ENCODE results near the gene SLC39A10.
"Not testable (repeated sequence)": the region's sequence is repeated elsewhere in the genome, so short reads cannot be mapped to it uniquely, and the experiment has no call there.

The SLC39A10 gene

GRCh38 chr2:195674491-195675221 lies 17.6 kb downstream of the SLC39A10 start:
- DNase-seq, result no peak

DNA sequence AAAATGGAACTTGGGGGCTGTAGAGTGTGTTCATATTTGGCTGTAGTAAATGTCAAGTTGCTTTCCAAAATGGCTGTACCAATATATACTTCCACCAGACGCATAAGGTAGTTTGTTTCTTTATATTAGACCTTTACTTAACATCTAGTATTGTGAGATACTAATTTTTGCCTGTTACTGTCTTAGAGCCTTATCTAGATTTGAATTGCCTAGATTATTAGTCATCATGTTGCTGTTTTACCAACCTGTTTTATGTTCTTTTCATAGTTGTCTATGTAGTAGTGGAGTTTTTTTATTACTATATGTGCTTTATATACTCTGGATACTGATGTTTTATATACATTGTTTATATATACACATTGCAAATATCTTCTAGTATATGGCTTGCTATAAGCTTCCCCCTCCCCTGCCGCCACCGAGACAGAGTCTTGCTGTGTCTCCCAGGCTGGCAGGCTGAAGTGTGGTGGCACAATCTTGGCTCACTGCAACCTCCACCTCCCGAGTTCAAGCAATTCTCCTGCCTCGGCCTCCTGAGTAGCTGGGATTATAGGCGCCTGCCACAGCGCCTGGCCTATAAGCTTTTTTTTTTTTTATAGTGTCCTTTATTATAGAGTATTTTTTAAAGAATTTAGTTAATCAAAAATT lies 18.9 kb downstream of the SLC39A10 start:
- no peak for DNase-seq

GRCh38 chr2:195677290-195677689 lies 20.3 kb downstream of the SLC39A10 start:
- DNase-seq, result no peak

- no peak for DNase-seq
Observed at GRCh38 chr2:195677884-195678283, 20.9 kb downstream of the SLC39A10 start.

DNA sequence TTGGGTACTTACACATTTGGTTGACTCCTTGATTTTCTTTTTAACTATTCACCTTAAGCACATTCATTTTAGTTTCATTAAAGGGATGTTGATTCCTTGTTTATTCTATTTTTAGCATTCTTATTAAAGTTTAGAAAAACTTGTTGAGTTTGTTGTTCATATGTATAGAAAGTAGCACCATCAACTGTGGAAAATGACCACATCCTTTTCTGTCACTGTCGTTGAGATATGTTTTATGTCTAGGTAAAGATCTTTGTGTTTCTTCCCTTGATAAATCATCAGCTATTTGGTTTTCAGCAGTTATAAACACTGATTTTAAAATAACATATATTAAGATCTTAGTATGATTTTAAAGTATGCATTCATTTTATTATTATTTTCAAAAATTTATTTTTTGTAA lies 25.1 kb downstream of the SLC39A10 start:
- no peak for DNase-seq

- DNase-seq, result no peak
Observed at GRCh38 chr2:195683174-195683573, 26.1 kb downstream of the SLC39A10 start.

DNA sequence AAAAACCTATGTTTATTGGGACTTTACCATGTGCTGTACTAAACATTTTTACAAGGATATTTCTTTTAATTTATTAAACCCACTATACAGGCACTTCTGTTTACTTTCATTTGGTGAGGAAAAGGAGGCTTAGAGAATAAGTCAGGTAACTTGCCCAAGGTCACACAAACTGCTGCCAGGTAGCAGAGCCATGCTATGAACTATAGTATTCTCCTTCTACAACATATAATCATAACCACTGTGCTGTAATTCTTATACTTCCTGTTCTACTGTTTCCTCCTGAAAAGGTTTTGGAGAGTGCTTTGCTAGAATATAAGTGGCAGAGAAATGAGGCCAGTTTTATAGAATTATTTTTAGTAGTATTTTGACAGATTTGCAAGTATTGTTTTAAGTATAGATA lies 29.5 kb downstream of the SLC39A10 start:
- no peak for DNase-seq

DNA sequence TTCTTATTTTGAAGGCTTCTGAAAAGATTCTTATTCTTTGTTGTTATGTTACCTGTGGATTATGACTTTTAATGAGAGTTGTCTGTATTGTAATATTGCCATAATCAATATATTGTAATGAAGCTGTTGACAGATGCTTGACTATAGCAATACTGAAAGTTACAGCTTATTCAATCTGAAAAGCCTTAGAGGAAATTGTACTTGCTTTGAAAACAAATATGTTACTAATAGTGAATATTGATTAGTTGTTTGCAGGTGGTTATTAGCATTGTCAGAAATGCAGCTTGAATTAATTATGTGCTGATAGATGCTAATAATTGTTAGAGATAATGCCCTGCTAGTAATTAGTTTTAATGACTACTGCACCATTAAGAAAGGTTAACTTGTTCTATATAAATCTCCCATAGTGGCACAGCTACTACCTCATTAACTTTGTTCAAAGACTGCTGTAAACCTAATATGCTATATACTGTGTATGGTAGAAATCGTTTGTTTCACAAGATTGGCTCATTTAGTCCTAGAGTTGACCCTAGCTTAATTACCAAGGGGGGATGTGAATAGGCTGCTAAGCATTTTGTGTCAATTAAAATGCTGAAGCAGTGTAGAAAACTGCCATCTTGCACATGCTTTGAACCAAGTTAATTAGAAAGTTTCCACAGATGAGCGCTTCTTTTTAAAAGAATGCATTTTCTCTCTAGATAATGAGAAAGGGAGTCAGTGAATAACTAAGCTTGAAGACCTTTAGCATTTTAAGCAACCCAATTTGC lies 30.5 kb downstream of the SLC39A10 start:
- no peak for DNase-seq

GRCh38 chr2:195692531-195692930 lies 35.5 kb downstream of the SLC39A10 start:
- not testable (repeated sequence) for DNase-seq

- DNase-seq, result no peak
Observed at GRCh38 chr2:195694553-195694952, 37.5 kb downstream of the SLC39A10 start.

- no peak for DNase-seq
Observed at GRCh38 chr2:195695002-195695631, 38.1 kb downstream of the SLC39A10 start.

DNA sequence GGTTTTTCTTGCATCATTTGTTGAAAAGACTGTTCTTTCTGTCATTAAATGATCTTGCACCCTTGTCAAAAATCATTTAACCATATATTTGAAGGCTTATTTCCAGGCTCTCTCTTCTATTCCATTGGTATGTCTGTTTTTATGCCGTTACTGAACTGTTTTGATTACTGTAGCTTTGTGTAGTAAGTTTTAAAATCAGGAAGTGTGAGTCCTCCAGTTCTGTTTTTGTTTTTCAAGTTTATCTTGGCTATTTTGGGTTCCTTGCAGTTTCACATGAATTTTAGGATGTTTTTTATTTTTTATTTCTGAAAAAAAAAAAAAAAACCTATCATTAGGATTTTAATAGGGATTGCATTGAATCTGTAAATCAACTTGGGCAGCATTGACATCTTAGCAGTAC lies 39.0 kb downstream of the SLC39A10 start:
- DNase-seq, result no peak

- DNase-seq, result no peak
Observed at GRCh38 chr2:195697681-195698220, 40.7 kb downstream of the SLC39A10 start.

DNA sequence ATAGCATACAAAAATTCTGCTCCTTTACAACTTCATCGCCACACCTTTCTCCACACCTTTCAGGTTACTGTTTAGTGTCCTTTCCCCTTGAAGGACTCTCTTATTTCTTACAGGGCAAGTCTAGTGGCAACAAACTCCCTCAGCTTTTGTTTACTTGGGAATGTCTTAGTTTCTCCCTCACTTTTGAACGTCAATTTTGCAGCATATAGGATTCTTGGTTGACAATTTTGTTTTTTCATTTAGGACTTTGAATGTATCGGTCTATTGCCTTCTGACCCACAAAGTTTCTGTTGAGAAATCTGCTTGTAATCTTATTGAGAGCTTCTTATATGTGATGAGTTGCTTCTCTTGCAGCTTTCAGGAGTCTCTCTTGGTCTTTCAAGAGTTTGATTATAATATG lies 43.5 kb downstream of the SLC39A10 start:
- no peak for DNase-seq

DNA sequence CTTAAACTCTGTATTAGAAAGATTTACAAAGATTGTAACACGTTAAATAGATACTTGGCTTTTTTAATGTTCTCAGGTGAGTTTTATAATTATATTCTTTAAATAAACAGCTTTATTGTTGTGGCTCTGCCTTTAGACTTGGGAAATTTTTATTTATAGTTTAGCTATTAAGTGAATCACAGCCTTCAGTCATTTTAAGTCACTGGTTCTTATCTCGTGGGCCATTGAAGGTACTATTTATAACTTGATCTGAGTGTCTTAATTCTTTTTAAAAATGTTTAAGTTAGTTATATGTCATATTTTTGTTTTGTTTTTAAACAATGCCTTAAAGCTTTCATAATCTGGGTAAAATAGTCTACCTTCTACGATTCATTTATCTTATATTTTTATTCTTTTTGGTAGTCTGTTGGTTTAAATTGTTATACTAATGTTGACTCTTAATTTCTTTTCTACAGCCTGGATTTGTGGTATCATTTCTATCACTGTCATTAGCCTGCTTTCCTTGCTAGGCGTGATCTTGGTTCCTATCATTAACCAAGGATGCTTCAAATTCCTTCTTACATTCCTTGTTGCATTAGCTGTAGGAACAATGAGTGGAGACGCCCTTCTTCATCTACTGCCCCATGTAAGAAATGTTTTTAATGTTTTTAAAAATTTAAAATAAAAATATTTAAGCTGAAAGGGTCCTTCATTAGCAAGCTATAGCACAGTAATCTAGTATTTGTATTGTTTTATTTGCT lies 49.3 kb downstream of the SLC39A10 start:
- DNase-seq, result no peak

- no peak for DNase-seq
Observed at GRCh38 chr2:195709901-195710806, 53.1 kb downstream of the SLC39A10 start.

GRCh38 chr2:195711478-195711877 lies 54.5 kb downstream of the SLC39A10 start:
- no peak for DNase-seq

GRCh38 chr2:195716466-195716865 lies 59.4 kb downstream of the SLC39A10 start:
- no peak for DNase-seq

- DNase-seq, result no peak
Observed at GRCh38 chr2:195721042-195721441, 64.0 kb downstream of the SLC39A10 start.

GRCh38 chr2:195722075-195722474 lies 65.0 kb downstream of the SLC39A10 start:
- no peak for DNase-seq

GRCh38 chr2:195727106-195727505 lies 70.1 kb downstream of the SLC39A10 start:
- no peak for DNase-seq
